NB4 (cell line): Measurements from ENCODE around the gene DOCK9.

ENCODE experiments used
- DNase-seq: peaks from one replicate; pipeline ENCODE4 v3.0.0; 2010; ENCODE audit warnings: low read depth
- H3K4me3 ChIP-seq: one replicate; pipeline ENCODE4 v1.5.1; 2011; ENCODE audit warnings: mild to moderate bottlenecking, low read depth, low read length, moderate library complexity
- CTCF ChIP-seq: IDR thresholded peaks from one replicate; pipeline ENCODE4 v1.5.1; 2012; ENCODE audit warnings: low read depth, low read length
- MAX ChIP-seq: IDR thresholded peaks from 2 replicates; pipeline ENCODE4 v1.6.1; 2011; ENCODE audit warnings: low read depth, low read length
- MYC ChIP-seq: IDR thresholded peaks from 2 replicates; pipeline ENCODE4 v1.6.1; 2011; ENCODE audit warnings: low read depth, low read length
- POLR2A ChIP-seq: IDR thresholded peaks from 2 replicates; pipeline ENCODE4 v1.6.1; 2011; ENCODE audit warnings: mild to moderate bottlenecking; ENCODE audit not compliant: insufficient read length; ENCODE audit errors: extremely low read depth

DOCK9 gene

GRCh38 chr13:98801626-98802418, 176.0 kb downstream of the DOCK9 start:
- TF ChIP-seq CTCF: no peak
- no peak for DNase-seq
- no peak overlapping the region for H3K4me3 ChIP-seq

GRCh38 chr13:98800078-98800477, 177.8 kb downstream of the DOCK9 start:
- DNase-seq: no peak
- TF ChIP-seq MYC: no peak
- no peak overlapping the region for H3K4me3 ChIP-seq

- no peak for DNase-seq
- H3K4me3 ChIP-seq: no peak overlapping the region
These were observed 178.8 kb downstream of the DOCK9 start for GRCh38 chr13:98798849-98799645.

GRCh38 chr13:98797456-98797855, 180.4 kb downstream of the DOCK9 start:
- no peak overlapping the region for H3K4me3 ChIP-seq
- TF ChIP-seq MAX (no peak), POLR2A (no peak), CTCF (no peak), MYC (no peak)
- no peak for DNase-seq

More at GRCh38 chr13:98798849-98799645, 178.8 kb downstream of the DOCK9 start:
- TF ChIP-seq MYC (no peak), CTCF (no peak), MAX (no peak)

- no peak for DNase-seq
- H3K4me3 ChIP-seq: no peak overlapping the region
- TF ChIP-seq POLR2A (no peak), MYC (no peak), CTCF (no peak), MAX (no peak)
These were observed 181.1 kb downstream of the DOCK9 start for GRCh38 chr13:98796798-98797197.

- TF ChIP-seq POLR2A: no peak
- no peak for TF ChIP-seq MYC
- no peak for TF ChIP-seq MAX
- TF ChIP-seq CTCF: no peak
- H3K4me3 ChIP-seq: no peak overlapping the region
- DNase-seq: no peak
These were observed 181.7 kb downstream of the DOCK9 start for GRCh38 chr13:98796191-98796590.
